Measurements from ENCODE around the gene AGMO. TPM values are rescaled to one million over a fixed set of nuclear protein-coding genes. Genes with fewer than 3 reads are reported as not detected.

The AGMO gene
- total RNA-seq, 1 experiment from 2014 or later = not detected

- Histone ChIP-seq H3K4me3 (ENCODE audit: low read depth in 2 of 2, low read length in 2 of 2) (no peak overlapping the region), H3K4me1 (ENCODE audit: control insufficient read depth, insufficient read depth, low read length) (no peaks in the 10 kb centered on the region), H3K36me3 (ENCODE audit: control insufficient read depth, insufficient read depth, low read length) (no peaks in the 10 kb centered on the region), H3K9me3 (ENCODE audit: control insufficient read depth, insufficient read depth, low read depth, low read length) (peaks cover 2% of the 10 kb centered on the region; the same call in 1 of the 2 replicates), H3K27ac (ENCODE audit: low read length) (no peak overlapping the region), H3K27me3 (ENCODE audit: control insufficient read depth, insufficient read depth, low read length) (no peaks in the 10 kb centered on the region)
- TF ChIP-seq TCF7L2 (IDR thresholded peaks at IDR 0.05; ENCODE audit: low read depth, low read length) (no peak), CTCF (IDR thresholded peaks at IDR 0.05) (no peak), POLR2AphosphoS5 (IDR thresholded peaks at IDR 0.05; ENCODE audit: low read depth, low read length) (no peak), REST (IDR thresholded peaks at IDR 0.05; ENCODE audit: insufficient read depth in 1 of 2, low read depth in 2 of 2, low read length in 1 of 2) (no peak), SIN3A (IDR thresholded peaks at IDR 0.05; ENCODE audit: borderline replicate concordance, insufficient read depth, low read depth, low read length) (no peak)
- in situ Hi-C loops (cut with HindIII; ENCODE audit: low pct_unique_long_range_greater_than_20kb, low sequenced_read_pairs) = no loop called here
- CTCF ChIA-PET = no interaction called here
- POLR2A ChIA-PET = no interaction called here
- no TSS peak for BruUV-seq (replicated peaks)
- intact Hi-C loops (cut with micrococcal nuclease; ENCODE audit: unreplicated experiment) = loop anchor here (2.0 to 5.0 kb wide), 2 partner anchors 395 to 744 kb away; no protein-coding TSS in a partner anchor
- no peak for ATAC-seq
- no peak for DNase-seq (ENCODE audit: low read depth, low spot score)
These were observed 234.8 kb downstream of the AGMO start for GRCh38 chr7:15327001-15327400.

- intact Hi-C loops (cut with micrococcal nuclease; ENCODE audit: unreplicated experiment) (loop anchor here (2.0 to 5.0 kb wide), 2 partner anchors 396 to 745 kb away; no protein-coding TSS in a partner anchor), in situ Hi-C loops (cut with HindIII; ENCODE audit: low pct_unique_long_range_greater_than_20kb, low sequenced_read_pairs) (no loop called here)
- ChIA-PET CTCF (no interaction called here), POLR2A (no interaction called here)
- Histone ChIP-seq H3K4me3 (ENCODE audit: low read depth in 2 of 2, low read length in 2 of 2) (no peak overlapping the region), H3K9me3 (ENCODE audit: control insufficient read depth, insufficient read depth, low read depth, low read length) (peaks cover 2% of the 10 kb centered on the region; the same call in 1 of the 2 replicates), H3K4me1 (ENCODE audit: control insufficient read depth, insufficient read depth, low read length) (no peaks in the 10 kb centered on the region), H3K27ac (ENCODE audit: low read length) (no peak overlapping the region), H3K36me3 (ENCODE audit: control insufficient read depth, insufficient read depth, low read length) (no peaks in the 10 kb centered on the region), H3K27me3 (ENCODE audit: control insufficient read depth, insufficient read depth, low read length) (no peaks in the 10 kb centered on the region)
- ATAC-seq (no peak), DNase-seq (ENCODE audit: low read depth, low spot score) (peak; percentile 25)
- TF ChIP-seq TCF7L2 (IDR thresholded peaks at IDR 0.05; ENCODE audit: low read depth, low read length) (no peak), CTCF (IDR thresholded peaks at IDR 0.05) (peak; percentile 67; the same call in 1 of the 2 replicates), POLR2AphosphoS5 (IDR thresholded peaks at IDR 0.05; ENCODE audit: low read depth, low read length) (no peak), SIN3A (IDR thresholded peaks at IDR 0.05; ENCODE audit: borderline replicate concordance, insufficient read depth, low read depth, low read length) (no peak)
- BruUV-seq (replicated peaks) = no TSS peak
These were observed 235.7 kb downstream of the AGMO start for GRCh38 chr7:15326044-15326644.

Measured in Panc1 (cell line).